NCI-H2107 treated with DMSO at 0.1 percent for 48 hours (cell line): ENCODE data around the gene PGAM5.
"Not testable (repeated sequence)": the region's sequence is repeated elsewhere in the genome, so short reads cannot be mapped to it uniquely, and the experiment has no call there.

ENCODE experiments used
- DNase-seq: peaks from one replicate; lab custom pipeline; 2025; ENCODE audit not compliant: unreplicated experiment; lab: John Stamatoyannopoulos, UW

PGAM5 gene

GRCh38 chr12:132687211-132688164, 23.2 kb upstream of the PGAM5 start, which contains the start of the genes POLE and PXMP2:
POLE (minus strand) TSS chr12:132687342; CDS start chr12:132687315, 27 bp downstream.
PXMP2 (plus strand) TSS chr12:132687587; CDS start chr12:132687671, 84 bp downstream.
- DNase-seq, result peak; percentile 82

GRCh38 chr12:132689227-132689626, 21.4 kb upstream of the PGAM5 start:
- DNase-seq, result no peak

GRCh38 chr12:132690112-132690511, 20.5 kb upstream of the PGAM5 start:
- DNase-seq, result no peak

GRCh38 chr12:132692030-132692429, 18.6 kb upstream of the PGAM5 start:
- not testable (repeated sequence) for DNase-seq

- DNase-seq, result not testable (repeated sequence)
These were observed 15.8 kb upstream of the PGAM5 start for GRCh38 chr12:132694888-132695287.

GRCh38 chr12:132695431-132695830, 15.2 kb upstream of the PGAM5 start:
- DNase-seq, result no peak

GRCh38 chr12:132698341-132698740, 12.3 kb upstream of the PGAM5 start:
- no peak for DNase-seq

GRCh38 chr12:132700212-132700822, 10.3 kb upstream of the PGAM5 start:
- no peak for DNase-seq

GRCh38 chr12:132702640-132703039, 8.0 kb upstream of the PGAM5 start:
- DNase-seq, result no peak

- no peak for DNase-seq
These were observed 7.0 kb upstream of the PGAM5 start for GRCh38 chr12:132703641-132704040.

GRCh38 chr12:132707241-132707640, 3.4 kb upstream of the PGAM5 start:
- no peak for DNase-seq

GRCh38 chr12:132708150-132708549, 2.5 kb upstream of the PGAM5 start:
- no peak for DNase-seq

GRCh38 chr12:132710043-132710404, 618 bp upstream of the PGAM5 start:
- DNase-seq, result no peak

- DNase-seq, result no peak
These were observed 620 bp downstream of the PGAM5 start for GRCh38 chr12:132711080-132711843.

- no peak for DNase-seq
These were observed 2.5 kb downstream of the PGAM5 start for GRCh38 chr12:132713123-132713522.

GRCh38 chr12:132715874-132716273, 5.2 kb downstream of the PGAM5 start:
- no peak for DNase-seq

- DNase-seq, result no peak
These were observed 5.7 kb downstream of the PGAM5 start for GRCh38 chr12:132716356-132716755.

GRCh38 chr12:132717011-132717410, 6.4 kb downstream of the PGAM5 start:
- no peak for DNase-seq

GRCh38 chr12:132717531-132718387, 7.1 kb downstream of the PGAM5 start:
- no peak for DNase-seq

- no peak for DNase-seq
These were observed 8.0 kb downstream of the PGAM5 start for GRCh38 chr12:132718644-132719043.
